Esophagus mucosa (tissue), 1 donor: ENCODE results near the gene SPTLC3. TPM values are rescaled to one million over a fixed set of nuclear protein-coding genes. Genes with fewer than 3 reads are reported as not detected.
"Not testable (repeated sequence)": the region's sequence is repeated elsewhere in the genome, so short reads cannot be mapped to it uniquely, and the experiment has no call there.

Experiments
- ATAC-seq: fragments of 200-7000 bp; cut with Tn5 transposase; one replicate; pipeline ENCODE4 v1.9.1; 2020
- total RNA-seq: library from RNA; stranded (reverse); gene quantifications from one replicate; pipeline ENCODE4 v1.2.4, GENCODE V29; 2023
- donor health status: DM: yes; HTN: yes; CAD: no.

The SPTLC3 gene
- total RNA-seq, result 9.0 TPM

GRCh38 chr20:13008761-13009681 is at the start of gene SPTLC3:
Gene SPTLC3, plus strand, starts transcription at chr20:13008972. Its CDS starts 296 bp downstream, at chr20:13009268.
- ATAC-seq, result peak; percentile 76

- ATAC-seq, result no peak
Observed at GRCh38 chr20:12961725-12962124, 47.0 kb upstream of the SPTLC3 start.

- ATAC-seq, result no peak
Observed at GRCh38 chr20:12962895-12963294, 45.9 kb upstream of the SPTLC3 start.

GRCh38 chr20:12963416-12963815 is 45.4 kb upstream of the SPTLC3 start:
- no peak for ATAC-seq

- no peak for ATAC-seq
Observed at GRCh38 chr20:12965212-12965869, 43.4 kb upstream of the SPTLC3 start.

GRCh38 chr20:12965870-12966251 is 42.9 kb upstream of the SPTLC3 start:
- ATAC-seq, result no peak

- no peak for ATAC-seq
Observed at GRCh38 chr20:12966468-12967085, 42.2 kb upstream of the SPTLC3 start.

- no peak for ATAC-seq
Observed at GRCh38 chr20:12967932-12968331, 40.8 kb upstream of the SPTLC3 start.

GRCh38 chr20:12968472-12968871 is 40.3 kb upstream of the SPTLC3 start:
- ATAC-seq, result no peak

GRCh38 chr20:12969071-12969669 is 39.6 kb upstream of the SPTLC3 start:
- ATAC-seq, result no peak

- peak; percentile 49 for ATAC-seq
Observed at GRCh38 chr20:12970372-12970821, 38.4 kb upstream of the SPTLC3 start.

- ATAC-seq, result no peak
Observed at GRCh38 chr20:12975833-12976608, 32.8 kb upstream of the SPTLC3 start.

- no peak for ATAC-seq
Observed at GRCh38 chr20:12976720-12977309, 32.0 kb upstream of the SPTLC3 start.

GRCh38 chr20:12977328-12978125 is 31.2 kb upstream of the SPTLC3 start:
- no peak for ATAC-seq

- no peak for ATAC-seq
Observed at GRCh38 chr20:12978126-12978394, 30.7 kb upstream of the SPTLC3 start.

- ATAC-seq, result no peak
Observed at GRCh38 chr20:12978613-12979495, 29.9 kb upstream of the SPTLC3 start.

- ATAC-seq, result not testable (repeated sequence)
Observed at GRCh38 chr20:12979713-12980112, 29.1 kb upstream of the SPTLC3 start.

- no peak for ATAC-seq
Observed at GRCh38 chr20:12982098-12982497, 26.7 kb upstream of the SPTLC3 start.

GRCh38 chr20:12984069-12984765 is 24.6 kb upstream of the SPTLC3 start:
- no peak for ATAC-seq
